Hematopoietic multipotent progenitor cell treated with erythropoietin and hydrocortisone succinate and interleukin-3 and kit ligand, for 17 days (in vitro differentiated cells): Measurements from ENCODE around the gene COL4A1.
"Not testable (repeated sequence)": the region's sequence is repeated elsewhere in the genome, so short reads cannot be mapped to it uniquely, and the experiment has no call there.

Experiments used
- DNase-seq: peaks from one replicate; pipeline ENCODE4 v3.0.0-alpha.2; 2015; ENCODE audit warnings: low spot score

The COL4A1 gene

GRCh38 chr13:110113284-110113764 is 193.6 kb downstream of the COL4A1 start:
- no peak for DNase-seq

GRCh38 chr13:110112379-110112778 is 194.6 kb downstream of the COL4A1 start:
- not testable (repeated sequence) for DNase-seq

GRCh38 chr13:110110783-110111182 is 196.2 kb downstream of the COL4A1 start:
- DNase-seq: no peak

- no peak for DNase-seq
These were observed 197.0 kb downstream of the COL4A1 start for GRCh38 chr13:110109910-110110309.

GRCh38 chr13:110109140-110109783 is 197.7 kb downstream of the COL4A1 start:
- DNase-seq: no peak

GRCh38 chr13:110108348-110109139 is 198.4 kb downstream of the COL4A1 start:
- DNase-seq: no peak

GRCh38 chr13:110107568-110108347 is 199.2 kb downstream of the COL4A1 start:
- DNase-seq: no peak

- DNase-seq: no peak
These were observed 200.2 kb downstream of the COL4A1 start for GRCh38 chr13:110106726-110107125.

GRCh38 chr13:110105136-110105535 is 201.8 kb downstream of the COL4A1 start:
- DNase-seq: no peak

GRCh38 chr13:110103534-110103933 is 203.4 kb downstream of the COL4A1 start:
- no peak for DNase-seq

GRCh38 chr13:110103026-110103425 is 203.9 kb downstream of the COL4A1 start:
- no peak for DNase-seq

GRCh38 chr13:110102053-110102452 is 204.9 kb downstream of the COL4A1 start:
- DNase-seq: no peak

GRCh38 chr13:110099922-110100321 is 207.0 kb downstream of the COL4A1 start:
- DNase-seq: no peak
